GM04504 (cell line): ENCODE data around the gene NFKBIB.

Experiments used
- DNase-seq: peaks from one replicate; pipeline ENCODE4 v3.0.0-alpha.2; 2012; ENCODE audit warnings: low read depth

The NFKBIB gene

DNA sequence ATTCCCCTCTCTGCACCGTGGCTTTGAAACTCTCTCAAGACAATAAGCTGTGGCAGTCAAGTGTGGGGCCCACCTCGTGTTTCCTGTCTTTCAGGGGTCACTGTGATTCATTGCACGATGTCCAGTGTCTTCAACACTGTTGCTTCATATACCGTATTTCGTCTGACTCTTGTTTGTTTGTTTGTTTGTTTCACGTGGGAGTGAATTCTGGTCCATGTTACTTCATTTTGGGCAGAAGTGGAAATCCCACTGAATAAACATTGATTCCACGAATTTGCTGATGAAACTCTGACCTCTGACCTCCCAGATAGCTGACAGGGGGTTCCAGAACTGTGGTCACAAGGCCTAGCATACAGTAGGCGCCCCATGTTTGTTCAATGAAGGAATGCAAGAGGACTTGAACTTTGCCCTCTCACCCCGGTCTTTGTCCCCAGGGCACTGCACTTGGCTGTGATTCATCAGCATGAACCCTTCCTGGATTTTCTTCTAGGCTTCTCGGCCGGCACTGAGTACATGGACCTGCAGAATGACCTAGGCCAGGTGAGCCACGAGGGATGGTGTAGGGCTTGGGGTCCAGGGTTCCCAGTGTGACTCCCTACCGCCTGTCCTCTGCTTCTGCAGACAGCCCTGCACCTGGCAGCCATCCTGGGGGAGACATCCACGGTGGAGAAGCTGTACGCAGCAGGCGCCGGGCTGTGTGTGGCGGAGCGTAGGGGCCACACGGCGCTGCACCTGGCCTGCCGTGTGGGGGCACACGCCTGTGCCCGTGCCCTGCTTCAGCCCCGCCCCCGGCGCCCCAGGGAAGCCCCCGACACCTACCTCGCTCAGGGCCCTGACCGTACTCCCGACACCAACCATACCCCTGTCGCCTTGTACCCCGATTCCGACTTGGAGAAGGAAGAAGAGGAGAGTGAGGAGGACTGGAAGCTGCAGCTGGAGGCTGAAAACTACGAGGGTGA lies 5.1 kb downstream of the NFKBIB start:
- no peak for DNase-seq

DNA sequence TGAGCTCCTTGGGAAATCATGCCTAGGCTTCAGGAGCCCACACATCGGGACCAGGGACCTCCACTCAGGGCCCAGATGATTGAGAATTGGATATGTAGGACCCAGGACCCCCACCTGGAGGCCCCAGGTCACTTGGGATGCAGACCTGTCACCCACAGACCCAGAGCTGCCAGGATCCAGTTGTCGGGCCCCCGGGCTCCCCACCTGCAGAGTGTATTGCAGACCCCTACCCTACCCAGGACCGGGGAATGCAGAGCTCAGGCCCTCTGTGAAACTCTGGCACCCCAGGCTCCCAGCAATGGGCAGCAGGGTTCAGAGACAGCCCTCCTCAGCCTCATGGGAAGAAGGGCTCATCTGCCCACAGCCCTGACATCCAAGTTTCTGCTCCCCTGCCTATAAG lies 5.9 kb downstream of the NFKBIB start:
- DNase-seq, result no peak

DNA sequence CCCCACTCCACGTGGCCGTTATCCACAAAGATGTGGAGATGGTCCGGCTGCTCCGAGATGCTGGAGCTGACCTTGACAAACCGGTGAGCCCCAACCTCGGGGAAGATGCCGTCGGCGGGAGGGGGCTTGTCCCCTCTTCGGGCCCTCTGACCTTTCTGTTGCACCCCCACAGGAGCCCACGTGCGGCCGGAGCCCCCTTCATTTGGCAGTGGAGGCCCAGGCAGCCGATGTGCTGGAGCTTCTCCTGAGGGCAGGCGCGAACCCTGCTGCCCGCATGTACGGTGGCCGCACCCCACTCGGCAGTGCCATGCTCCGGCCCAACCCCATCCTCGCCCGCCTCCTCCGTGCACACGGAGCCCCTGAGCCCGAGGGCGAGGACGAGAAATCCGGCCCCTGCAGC lies 7.5 kb downstream of the NFKBIB start:
- DNase-seq, result no peak

DNA sequence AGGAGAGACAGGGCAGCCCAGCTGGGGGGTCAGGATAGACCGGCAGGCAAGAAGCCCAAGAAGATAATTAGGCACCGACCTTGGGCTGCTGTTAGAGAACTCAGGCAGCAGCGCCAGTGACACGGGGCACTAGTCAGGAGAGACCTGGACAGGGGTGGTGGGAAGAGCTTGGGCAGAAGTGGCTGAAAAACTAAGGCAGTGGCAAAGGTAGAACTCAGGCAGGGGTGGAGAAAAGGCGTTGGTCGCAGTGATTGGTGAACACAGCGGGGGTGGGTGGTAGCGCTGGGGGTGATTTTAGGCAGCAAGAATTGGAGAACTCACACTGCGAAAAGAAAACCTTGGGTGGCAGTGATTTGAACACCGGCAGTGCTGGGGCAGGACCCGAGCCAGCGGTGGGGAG lies 7.9 kb downstream of the NFKBIB start:
- DNase-seq, result no peak

DNA sequence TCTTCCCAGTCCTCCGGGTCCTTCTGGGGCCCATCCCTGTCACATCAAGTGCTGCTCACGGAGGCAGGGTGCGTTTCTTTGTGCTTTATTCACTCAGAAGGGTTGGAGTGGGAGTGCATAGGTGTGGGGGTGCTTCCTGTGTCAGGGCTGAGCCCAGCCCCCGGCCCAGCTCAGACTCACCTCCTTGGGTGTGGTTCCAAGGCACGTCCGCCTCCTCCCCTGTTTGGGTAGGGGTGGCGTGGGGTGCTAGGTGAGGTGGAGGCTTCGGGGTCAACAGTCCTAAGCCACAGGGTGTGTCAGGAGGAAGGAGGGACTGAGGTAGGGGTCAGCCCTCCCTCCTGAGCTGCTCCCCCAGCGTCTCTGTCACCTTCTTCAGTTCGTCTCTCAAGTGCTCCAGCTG lies 9.1 kb downstream of the NFKBIB start:
- no peak for DNase-seq

DNA sequence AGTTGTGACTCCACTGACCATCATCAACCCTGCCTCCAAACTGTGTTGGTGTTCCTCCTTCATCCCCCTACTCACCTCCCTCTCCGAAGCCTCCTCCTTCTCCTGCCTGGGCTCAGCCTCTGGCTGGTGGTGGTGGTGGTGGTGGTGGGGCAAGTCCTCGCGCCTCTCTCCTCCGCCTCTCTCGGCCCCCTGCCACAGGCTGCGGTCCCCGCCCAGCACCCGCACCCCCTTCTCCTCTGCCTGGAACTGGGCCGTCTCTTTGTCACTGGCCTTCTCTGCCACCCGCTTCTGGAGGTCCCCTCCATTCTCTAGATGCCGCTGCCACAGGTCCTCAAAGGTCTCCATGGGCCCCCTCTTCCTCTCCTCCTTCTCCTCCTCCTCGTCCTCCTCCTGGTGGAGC lies 10.7 kb downstream of the NFKBIB start:
- DNase-seq, result no peak

DNA sequence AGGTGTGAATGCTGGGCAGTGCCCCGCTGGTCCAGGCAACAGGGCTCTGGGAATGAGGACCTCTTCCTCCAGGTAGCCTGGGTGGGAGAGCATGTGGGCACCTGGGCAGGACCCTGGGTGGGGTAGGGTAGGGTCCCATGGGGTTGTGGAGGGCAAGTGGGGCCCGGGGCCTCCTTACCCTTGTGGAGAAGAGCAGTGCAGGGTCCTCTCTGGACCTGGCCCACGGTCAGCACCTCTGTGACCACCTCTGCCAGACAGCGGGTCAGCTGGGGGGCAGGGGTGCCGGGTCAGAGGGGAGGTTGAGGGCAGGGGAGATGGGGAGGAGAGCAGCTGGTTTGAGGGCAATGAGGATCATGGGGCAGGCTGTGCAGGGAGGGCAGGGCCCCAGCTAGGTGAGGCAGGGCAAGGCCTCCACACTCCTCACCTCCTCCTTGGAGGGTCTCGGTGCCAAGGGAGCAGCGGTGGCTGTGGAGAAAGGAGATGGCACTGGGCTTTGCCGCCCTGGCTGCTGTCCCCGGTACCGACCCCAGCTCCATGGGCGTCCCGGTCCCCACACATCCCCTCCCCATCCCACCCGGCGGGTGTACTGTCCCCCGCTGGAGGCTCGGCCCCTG lies 11.7 kb downstream of the NFKBIB start:
- no peak for DNase-seq

DNA sequence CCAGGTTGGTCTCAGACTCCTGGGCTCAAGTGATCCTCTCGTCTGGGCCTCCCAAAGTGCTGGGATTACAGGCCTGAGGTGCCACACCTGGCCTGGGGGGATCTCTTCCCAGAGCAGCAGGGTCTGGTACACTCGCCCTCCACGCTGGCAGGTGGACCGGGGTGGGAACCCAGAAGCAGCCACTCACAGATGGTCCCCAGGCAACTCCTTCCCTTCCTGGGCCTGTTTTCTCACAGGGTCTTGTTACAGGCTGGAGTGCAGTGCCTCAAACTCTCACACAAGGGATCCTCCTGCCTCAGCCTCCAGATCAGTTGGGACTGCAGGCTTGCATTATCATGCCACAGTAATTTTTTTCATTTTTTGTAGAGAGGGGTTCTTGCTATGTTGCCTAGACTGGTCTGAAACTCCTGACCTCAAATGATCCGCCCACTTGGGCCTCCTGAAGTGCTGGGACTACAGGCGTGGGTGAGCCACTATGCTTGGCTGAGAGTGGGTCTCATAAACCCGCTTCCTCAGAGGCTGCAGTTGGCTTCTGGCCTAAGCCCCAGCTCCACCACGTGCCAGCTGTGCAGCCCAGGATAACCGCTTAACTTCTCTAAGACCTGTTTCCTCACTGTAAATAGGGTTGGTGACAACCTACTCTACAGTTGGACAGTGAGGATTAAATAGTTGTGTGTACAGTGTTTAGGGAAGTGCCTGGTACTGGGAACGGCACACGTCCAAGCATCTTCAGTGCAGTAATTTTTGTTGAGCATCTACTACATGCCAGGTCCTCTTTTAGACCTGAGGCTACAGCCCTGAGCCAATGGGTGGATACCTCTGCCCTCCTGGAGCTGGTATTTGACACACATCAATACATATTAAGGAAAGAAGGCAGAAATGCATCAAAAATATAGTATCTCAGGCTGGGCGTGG lies 13.1 kb downstream of the NFKBIB start:
- no peak for DNase-seq

DNA sequence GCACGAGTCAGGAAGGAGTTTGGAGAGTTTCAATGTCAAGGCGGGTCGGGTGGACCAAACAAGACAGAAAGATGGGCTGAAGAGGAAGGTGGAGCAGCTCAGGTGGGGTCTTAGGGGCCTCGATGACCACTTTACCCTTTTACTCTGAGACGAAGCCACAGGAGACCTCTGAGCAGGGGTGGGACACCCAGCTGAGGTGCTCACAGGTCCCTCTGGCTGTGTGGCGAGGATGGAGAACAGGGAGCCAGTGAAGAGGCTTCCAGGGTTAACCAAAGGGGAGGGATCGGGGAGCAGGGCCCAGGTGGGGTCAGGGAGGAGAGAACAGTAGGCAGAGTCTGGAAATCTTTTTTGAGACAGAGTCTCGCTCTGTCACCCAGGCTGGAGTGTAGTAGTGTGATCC lies 14.2 kb downstream of the NFKBIB start:
- DNase-seq, result no peak

DNA sequence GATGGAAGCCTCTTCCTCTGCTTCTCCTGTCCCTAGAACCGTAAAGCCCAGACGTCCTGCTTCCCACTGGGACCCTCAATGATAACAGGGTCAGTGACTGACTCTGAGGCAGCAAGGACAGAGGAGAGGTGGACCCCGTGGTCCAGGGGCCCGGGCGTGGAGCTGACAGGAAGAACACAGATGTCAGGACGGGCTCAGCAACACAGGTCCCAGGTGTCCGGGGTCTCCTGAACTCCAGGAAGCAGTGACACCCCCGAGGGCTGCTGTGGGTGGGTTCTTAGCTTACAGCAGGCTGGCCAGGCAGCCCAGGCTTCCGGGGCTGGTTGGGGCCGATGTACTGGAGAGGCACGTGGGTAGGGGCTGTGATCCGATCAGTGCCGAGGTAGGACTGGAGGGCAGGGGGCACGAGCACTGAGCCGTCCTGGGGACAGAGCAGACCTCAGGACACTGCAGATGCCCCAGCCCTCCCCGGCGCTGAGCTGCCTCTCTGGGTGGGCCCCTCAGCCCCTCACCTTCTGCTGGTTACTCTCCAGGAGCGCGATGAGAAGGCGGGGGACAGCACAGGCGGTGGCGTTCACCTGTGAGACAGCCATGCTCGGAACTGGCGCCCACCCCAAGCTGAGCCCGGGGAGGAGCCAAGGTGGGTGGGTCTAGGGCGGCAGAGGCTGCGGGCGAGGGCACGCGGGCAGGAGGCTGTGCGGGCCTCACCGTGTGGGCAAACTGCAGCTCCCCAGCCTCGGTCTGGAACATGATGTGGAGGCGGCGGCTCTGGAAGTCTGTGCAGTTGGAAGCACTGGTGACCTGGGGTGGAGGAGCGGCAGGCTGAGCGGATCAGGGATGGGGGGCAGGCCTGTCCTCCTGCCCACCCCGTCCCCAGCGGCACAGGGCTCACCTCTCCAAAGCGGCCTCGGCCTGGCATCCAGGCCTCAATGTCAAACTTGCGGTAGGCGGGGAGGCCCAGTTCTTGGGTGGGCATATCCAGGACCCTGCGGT lies 15.9 kb downstream of the NFKBIB start:
- DNase-seq, result no peak

DNA sequence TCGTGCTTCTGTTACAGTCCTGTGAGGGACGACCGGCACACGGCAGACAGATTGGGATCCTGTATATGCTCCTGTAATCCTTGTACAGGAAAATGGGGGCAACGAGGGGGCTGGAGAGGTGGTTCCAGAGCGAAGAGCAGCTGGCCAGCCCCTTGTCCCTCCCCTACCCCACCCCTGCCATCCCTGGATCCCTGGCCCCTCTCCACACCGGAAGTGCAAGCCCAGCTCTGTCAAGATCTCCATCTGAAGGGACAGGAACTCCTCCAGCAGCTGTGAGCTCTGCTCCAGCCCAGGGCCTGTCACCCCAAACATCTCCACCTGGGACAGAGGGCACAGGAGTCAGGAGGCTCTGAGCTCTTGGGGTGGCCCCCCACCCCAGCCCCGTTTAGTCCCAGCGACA lies 17.7 kb downstream of the NFKBIB start:
- no peak for DNase-seq

DNA sequence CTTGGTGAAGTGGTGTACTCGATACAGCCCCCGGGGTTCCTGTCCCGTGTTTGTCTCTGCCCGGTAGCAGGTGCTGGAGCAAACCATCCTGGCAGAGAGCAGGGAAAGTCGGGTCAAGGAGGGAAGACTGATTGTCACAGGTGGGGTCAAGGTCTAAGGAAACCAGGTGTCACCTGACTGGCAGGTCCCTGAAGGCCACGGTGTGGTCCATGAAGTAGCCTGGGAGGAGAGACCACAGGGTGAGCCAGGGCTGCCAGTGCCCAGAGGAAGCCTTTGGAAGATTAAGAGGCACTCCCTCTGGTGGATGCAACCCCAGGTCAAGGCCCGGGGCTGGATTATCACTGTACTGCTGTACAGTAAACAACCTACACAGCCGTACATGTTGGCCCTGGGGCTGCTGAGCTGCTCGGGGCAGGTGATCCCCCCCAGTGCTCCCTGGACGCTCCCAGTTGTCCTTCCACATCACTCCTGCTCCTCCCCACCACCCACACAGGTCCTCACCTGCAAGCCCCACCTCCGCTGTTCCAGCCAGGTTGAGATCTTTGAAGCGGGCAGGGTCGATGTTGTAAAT lies 18.2 kb downstream of the NFKBIB start:
- no peak for DNase-seq

DNA sequence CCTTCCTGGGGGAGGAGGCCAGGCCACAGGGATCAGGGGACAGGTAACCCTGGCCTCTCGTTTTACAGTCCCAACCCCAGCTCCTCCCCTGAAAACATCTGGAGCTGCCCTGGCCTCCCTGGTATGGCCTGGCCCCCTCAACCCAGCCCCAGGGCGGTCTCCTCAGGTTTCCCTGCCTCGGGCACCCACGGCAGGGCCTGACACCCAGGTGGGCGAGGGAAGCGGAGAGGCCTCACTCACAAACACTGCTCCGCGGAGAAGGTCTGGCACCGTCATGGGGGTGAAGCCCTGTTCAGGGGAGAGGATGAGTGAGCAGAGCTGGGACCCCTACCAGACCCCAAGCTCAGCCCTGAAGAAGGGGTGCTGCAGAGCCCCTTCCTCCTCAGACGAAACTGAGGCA lies 18.8 kb downstream of the NFKBIB start:
- DNase-seq, result no peak

DNA sequence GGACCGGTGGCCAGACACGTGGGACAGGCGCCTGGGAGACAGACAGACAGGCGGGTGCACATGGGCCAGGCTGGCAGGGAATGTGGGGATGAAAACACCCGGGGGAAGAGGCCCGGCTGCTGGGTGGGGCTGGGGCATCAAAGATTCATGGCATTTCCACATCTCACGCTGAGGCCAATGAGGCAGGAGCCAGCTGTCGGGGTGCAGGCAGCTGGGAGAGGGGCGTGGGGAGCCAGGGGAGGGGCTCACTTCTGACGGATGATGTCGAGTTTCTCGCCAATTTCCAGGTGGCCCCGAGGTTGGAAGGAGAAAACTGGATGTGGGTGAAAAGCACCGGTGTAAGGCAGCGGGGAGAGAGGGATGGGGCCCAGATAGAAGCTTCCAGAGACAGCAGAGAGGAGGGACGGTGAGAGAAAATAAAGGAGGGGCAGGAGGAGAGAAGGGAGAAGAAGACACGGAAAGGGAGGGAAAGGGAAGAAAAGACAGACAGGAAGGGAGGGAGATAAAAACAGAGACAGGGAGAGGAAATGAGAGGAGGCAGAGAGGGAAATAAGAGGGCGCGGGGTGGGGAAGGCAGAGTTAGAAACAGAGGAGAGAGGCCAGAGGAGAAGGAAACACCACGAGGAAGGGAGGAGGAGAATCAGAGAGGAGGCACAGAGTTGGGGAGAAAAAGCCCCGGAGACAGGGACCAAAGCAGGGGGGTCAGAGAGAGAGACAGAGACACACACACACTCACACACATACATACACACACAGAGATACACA lies 20.2 kb downstream of the NFKBIB start:
- DNase-seq, result no peak

DNA sequence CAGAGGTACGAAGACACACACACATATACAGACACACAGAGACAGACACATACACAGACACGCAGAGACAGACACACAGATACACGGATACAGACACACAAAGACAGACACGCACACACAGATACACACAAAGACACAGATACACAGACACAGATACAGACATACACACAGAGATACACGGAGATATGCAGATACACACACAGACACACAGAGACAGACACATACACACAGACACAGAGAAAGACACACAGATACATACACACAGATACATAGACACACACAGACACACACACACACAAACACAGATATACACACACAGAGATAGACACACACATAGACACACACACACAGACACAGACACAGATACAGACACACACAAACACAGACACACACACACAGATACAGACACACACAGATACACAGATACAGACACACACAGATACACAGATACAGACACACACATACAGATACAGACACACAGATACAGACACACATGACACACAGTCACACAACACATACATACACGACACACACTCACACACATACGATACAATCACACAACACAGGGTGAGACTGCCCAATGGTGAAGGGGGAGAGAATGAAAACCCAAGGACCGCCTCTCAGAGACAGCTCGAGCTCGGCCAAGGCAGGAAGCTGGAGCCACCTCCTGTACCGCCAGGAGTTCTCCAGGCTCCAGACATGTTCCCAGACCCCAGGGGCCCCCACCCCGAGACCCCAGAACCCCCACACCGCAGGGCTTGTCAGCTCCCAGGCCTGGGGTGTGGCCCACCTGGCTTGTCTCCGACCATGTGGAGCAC lies 21.0 kb downstream of the NFKBIB start:
- DNase-seq, result no peak

DNA sequence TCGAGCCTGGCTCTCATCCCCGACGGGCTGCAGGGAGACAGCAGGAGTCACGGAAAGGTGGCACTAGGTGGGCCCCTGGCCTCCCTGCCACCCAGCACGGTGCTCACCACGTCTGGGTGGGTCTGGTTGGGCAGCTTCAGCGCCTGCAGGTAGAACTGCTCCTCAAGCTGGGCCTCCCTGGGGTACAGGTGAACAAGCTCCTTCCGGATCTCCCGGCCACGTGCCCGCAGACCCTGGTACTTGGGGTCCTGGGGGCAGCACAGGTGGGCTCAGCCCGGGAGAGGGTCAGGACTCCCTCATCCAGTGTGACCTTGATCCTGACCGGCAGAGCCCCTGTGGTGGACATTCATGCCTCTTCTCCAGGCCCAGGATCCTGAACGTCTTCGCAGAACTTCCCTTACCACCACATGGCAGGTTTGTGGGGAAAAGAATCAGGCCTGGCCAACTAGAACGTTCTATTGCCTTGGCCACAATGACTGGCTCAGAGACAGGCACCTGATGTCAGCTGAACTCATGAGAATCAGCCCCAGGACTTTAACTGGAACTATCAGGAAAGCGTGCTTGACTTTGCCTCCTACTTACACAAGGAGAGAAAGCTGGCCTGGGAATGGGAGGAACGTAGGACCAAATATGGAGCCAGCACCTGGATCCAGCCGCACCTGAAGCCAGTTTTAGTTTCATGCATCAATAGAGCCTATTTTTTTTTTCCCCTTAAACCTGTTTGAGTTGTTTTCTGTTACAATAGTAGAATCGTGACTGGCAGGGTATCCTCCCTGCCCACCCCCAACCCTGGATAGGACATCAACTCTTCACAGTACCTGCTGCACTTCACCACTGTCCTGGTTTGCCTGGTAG lies 21.9 kb downstream of the NFKBIB start:
- no peak for DNase-seq

DNA sequence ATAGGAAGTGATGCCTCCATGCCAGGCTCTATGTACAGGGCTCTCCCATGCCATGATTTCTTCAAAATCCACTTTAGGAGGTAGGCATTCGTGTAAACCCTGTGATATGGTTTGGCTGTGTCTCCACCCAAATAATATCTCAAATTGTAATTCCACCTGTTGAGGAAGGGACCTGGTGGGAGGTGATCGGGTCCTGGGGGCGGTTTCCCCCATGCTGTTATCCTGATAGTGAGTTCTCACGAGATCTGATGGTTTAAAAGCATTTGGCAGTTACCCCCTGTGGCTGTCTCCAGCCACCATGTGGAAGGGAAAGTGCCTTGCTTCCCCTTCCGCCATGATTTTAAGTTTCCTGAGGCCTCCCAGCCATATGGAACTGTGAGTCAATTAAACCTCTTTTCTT lies 22.7 kb downstream of the NFKBIB start:
- no peak for DNase-seq

DNA sequence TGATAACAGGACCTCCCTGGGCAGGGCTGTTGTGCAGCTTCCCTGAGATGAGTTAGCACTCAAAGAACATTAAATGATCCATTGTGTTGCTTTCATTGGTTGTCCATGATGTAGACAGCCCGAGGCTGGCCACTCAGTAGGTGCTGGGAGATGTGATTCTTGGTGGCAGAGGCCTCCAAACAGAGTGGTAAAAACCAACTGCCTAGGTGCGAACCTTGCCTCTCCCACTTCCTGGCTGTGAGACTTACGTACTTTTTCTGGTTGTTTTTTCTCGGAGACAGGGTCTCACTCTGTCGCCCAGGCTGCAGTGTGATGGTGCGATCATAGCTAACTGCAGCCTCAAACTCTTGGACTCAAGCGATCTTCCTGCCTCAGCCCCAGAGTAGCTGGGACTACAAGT lies 24.6 kb downstream of the NFKBIB start:
- DNase-seq, result no peak
